Adipose tissue (tissue), 3 donors: ENCODE data around the gene MTERF1. TPM values are rescaled to one million over a fixed set of nuclear protein-coding genes. Genes with fewer than 3 reads are reported as not detected.

ENCODE experiments used
- H3K27ac ChIP-seq: one replicate; pipeline ENCODE4 v1.5.1; 2013; ENCODE audit warnings: low read depth, low read length
- WGBS, 3 donors: extraction: QIAGEN DNeasy Blood & Tissue Kit; methylation state at CpG; one replicate each; pipeline ENCODE4 v1.1.7; 2013; 5-methylcytosine and 5-hydroxymethylcytosine counted together
- polyA plus RNA-seq, 3 donors: library from polyadenylated mRNA; stranded (reverse); fragments of 200-250 nt; gene quantifications; one replicate each; pipeline ENCODE4 v1.2.3, GENCODE V29; 2013
- donor health status: healthy with polysubstance abuse.
- donor health status: Bipolar disorder and iron deficiency.
- donor health status: healthy.

Gene MTERF1
- polyA plus RNA-seq, 3 donors = 3.1 to 4.7 (median 4.2) TPM

- 90 to 95% (median 93%) methylated on average over 2 of the region's 2 CpGs for WGBS, 3 donors
- H3K27ac ChIP-seq = no peak overlapping the region
These were observed 36.7 kb downstream of the MTERF1 start for GRCh38 chr7:91843831-91844230.

DNA sequence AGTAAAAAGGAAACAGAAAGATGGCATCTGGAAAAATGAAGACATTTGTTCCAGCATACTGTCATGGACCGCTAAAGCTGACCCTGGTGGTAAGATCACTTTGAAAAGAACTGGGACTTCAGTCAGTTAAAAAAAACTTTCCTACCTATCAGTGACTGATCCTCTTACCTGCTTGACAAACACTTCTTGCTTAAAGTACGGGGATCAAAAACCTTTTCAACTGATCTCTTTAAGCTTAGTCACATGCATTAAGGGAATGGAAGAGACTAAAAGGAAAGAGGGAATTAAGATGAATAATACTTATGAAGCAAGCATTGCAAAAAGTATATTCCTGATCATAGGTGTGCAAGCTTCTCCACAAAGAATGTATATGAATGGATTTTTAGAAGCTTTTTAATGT is 42.1 kb downstream of the MTERF1 start:
- no peak overlapping the region for H3K27ac ChIP-seq
- 89 to 94% (median 89%) methylated on average over 2 of the region's 2 CpGs for WGBS, 3 donors

- 68 to 79% (median 73%) methylated on average over 4 of the region's 4 CpGs for WGBS, 3 donors
- H3K27ac ChIP-seq = no peak overlapping the region
These were observed 43.0 kb downstream of the MTERF1 start for GRCh38 chr7:91837397-91838070.

DNA sequence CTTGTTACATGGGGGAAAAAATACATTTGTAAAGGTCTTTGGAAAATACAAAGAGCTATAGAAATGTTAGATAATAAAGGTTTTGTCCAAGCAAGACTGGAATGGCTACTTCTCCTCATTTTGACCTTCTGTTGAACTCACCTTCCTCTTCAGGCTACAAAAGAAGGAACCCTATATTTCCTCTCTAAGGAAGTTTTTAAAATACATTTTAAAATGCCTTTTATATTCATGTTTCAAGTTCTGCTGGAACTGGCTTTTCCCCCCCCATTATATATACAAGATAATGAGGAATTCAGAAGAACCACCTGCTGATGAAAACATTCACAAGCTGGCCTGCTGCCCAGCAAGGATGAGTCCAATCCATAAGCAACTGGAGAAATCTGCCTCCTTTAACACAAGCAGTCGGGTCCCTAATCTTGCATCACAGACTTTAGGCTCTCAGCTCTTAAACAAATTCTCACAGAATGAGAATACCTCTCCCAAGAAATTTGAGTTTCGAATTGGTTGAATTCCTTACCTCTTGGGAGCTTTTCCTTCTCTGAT is 44.6 kb downstream of the MTERF1 start:
- no peak overlapping the region for H3K27ac ChIP-seq
- 58 to 68% (median 67%) methylated on average over 2 of the region's 2 CpGs for whole genome bisulfite sequencing, 3 donors

- H3K27ac ChIP-seq = no peak overlapping the region
- WGBS, 3 donors = 49 to 77% (median 67%) methylated on average over 2 of the region's 2 CpGs
These were observed 45.2 kb downstream of the MTERF1 start for GRCh38 chr7:91835091-91835825.

DNA sequence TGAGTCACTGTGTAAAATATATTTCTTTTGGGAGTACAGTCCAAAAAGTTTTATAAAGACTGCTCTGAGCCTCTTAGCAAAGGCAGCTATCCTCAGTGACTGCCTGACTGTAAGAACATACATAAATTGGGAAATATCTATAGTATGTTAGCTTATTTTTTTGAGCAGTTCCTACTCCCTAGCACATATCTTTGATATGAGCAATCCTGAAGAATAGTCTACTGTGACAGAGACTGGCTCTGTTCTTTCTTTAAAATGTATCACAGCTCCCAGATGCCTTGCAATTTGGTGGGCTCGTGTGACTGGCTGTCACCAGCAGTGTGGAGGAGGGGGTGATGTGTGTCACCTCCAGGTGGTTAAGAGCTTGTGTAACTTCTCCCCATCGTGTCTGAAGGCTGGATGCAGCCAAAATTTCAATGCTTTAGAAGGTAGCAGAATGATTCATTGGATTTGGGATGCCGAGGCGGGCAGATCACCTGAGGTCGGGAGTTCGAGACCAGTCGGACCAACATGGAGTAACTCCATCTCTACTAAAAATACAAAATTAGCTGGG is 47.9 kb downstream of the MTERF1 start:
- no peak overlapping the region for H3K27ac ChIP-seq
- 85 to 91% (median 85%) methylated on average over 7 of the region's 7 CpGs for WGBS, 3 donors

DNA sequence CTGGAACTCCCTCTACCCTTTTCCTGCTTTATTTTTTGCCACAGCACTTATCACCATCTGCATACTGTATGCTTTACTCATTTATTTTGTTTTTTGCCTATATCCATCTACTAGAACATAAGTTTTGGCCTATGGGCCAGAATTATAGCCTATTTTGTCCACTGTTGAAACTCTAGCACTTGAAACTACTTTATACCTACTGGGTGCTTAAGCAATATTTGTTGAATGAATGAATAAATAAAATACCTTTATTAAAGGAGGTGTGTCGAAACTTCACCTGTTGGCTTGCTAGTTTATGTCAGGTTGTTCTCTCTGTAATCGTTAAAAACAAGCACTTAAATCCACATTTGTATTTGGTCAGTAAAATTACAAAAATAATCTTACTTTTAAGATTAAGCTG is 53.3 kb downstream of the MTERF1 start:
- no peak overlapping the region for H3K27ac ChIP-seq

DNA sequence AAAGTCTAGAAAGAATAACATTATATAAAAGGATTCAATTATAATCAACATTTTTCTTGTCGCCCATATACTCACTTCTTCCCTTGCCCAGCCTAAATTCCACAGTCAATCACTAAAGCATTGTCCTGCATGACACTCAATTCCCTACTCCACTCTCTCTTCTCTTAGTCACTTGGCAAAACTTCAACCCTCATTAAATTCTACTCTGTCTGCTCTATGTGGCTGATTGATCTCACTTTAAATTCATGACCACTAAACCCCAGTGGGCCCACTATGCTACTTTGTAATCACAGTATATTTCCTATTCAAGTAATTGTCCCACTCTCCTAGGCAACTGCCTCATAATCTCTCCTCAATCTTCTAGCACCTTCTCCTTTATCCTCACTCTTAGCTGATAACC is 54.1 kb downstream of the MTERF1 start:
- no peak overlapping the region for H3K27ac ChIP-seq
- 62 to 92% (median 81%) methylated on average over 1 of the region's 1 CpG for WGBS, 3 donors

More for the DNA sequence above, 53.3 kb downstream of the MTERF1 start:
- 91 to 94% (median 93%) methylated on average over 2 of the region's 2 CpGs for WGBS, 3 donors

GRCh38 chr7:91824201-91824600 is 56.3 kb downstream of the MTERF1 start:
- H3K27ac ChIP-seq = no peak overlapping the region

Other genes with a start within 250 kb of the MTERF1 start
- gene AKAP9, start 60.2 kb upstream of the MTERF1 start, polyA plus RNA-seq = 10 to 100 TPM; 10.6 to 13.9 (median 12.2) TPM